ENCODE results near the gene HIVEP2. TPM values are rescaled to one million over a fixed set of nuclear protein-coding genes. Genes with fewer than 3 reads are reported as not detected.
A peak's percentile ranks its signal among the peaks of the same experiment; 100 is the strongest.

Gene HIVEP2
- total RNA-seq, 1 donor from 2014 or later = 16.4 TPM

DNA sequence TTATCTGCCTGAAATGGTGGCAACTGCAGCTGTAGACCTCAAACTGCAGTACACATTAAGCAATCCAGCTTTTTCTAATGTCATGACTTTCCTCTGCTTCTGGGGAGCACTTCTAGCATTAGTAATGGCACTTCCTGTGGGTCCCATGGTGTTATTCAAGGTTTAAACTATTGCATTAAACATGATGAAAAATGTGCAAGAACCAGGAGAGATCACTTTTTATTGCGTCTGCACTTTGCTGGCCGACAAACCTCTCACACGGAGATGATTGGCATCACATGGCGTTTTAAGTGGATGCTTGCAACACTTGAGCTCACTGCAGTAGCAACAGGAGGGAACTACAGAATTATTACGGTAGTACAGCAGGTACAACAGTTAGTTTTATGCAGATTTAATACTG lies 148.4 kb downstream of the HIVEP2 start:
- no peak for DNase-seq (ENCODE audit: extremely low read depth, low read depth, low spot score)

DNA sequence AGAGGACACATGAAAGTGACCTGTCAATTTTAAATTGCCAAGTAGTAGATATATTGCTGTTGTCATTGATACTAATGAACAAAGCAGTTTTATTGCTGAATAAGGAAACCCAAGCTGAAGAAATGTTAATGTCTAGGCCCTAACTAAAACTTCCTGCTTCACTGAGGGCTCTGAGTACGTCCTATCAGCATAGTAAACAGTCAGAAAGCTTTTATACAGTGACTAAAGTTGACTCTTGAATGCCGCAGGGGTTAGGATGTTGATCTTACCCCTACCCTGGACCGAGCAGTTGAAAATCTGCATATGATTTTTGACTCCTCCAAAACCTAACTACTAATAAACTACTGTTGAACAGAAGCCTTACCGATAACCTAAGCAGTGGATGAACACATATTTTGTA lies 149.0 kb downstream of the HIVEP2 start:
- no peak for DNase-seq (ENCODE audit: extremely low read depth, low read depth, low spot score)

- no peak for DNase-seq (ENCODE audit: extremely low read depth, low read depth, low spot score)
These were observed 150.6 kb downstream of the HIVEP2 start for GRCh38 chr6:142794424-142794823.

- DNase-seq (ENCODE audit: extremely low read depth, low read depth, low spot score) = no peak
These were observed 154.7 kb downstream of the HIVEP2 start for GRCh38 chr6:142790257-142790656.

- no peak for DNase-seq (ENCODE audit: extremely low read depth, low read depth, low spot score)
These were observed 157.6 kb downstream of the HIVEP2 start for GRCh38 chr6:142787422-142787821.

DNA sequence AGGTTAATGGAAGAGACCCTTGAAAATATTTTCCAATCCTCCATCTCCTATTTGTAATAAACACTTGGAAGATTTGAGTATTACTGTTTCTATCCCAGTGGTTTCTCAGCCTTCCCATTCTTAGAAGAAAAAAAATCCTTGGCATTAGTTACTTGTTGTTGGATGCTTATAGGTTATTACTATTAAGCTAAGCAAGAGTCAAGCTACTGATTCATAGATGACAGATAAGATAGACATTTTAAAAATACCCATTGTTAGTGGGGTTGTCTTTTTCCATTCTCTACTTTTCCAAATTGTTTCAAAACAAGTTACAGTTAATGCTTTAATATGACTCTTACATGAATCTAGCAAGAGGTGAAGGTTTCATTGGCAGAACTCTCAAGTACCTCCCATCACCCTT lies 158.5 kb downstream of the HIVEP2 start:
- DNase-seq (ENCODE audit: extremely low read depth, low read depth, low spot score) = no peak

GRCh38 chr6:142784344-142784743 lies 160.6 kb downstream of the HIVEP2 start:
- DNase-seq (ENCODE audit: extremely low read depth, low read depth, low spot score) = no peak

- DNase-seq (ENCODE audit: extremely low read depth, low read depth, low spot score) = no peak
These were observed 161.5 kb downstream of the HIVEP2 start for GRCh38 chr6:142783499-142783898.

GRCh38 chr6:142781129-142781528 lies 163.8 kb downstream of the HIVEP2 start:
- no peak for DNase-seq (ENCODE audit: extremely low read depth, low read depth, low spot score)

- DNase-seq (ENCODE audit: extremely low read depth, low read depth, low spot score) = no peak
These were observed 170.9 kb downstream of the HIVEP2 start for GRCh38 chr6:142773859-142774648.

GRCh38 chr6:142773324-142773723 lies 171.7 kb downstream of the HIVEP2 start:
- DNase-seq (ENCODE audit: extremely low read depth, low read depth, low spot score) = no peak

DNA sequence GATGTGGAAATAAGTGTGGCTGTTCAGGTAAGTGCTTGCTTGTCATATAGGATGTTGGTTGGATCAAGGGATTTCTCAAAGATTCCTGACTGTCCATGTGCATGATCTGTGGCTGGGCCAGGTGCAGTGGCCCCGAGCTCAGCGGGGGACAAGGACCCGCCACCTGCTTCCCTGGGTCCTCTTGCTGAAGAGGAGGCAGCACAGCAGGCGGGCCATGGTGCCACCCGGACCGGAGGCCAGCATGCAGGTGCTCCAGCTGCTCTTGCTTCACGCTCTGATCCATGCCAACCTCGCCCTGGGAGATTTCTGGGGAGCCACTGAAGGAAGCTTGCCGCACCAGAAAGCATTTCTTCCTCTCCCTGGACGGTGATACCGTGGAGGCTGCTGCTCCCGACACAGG lies 173.8 kb downstream of the HIVEP2 start:
- no peak for DNase-seq (ENCODE audit: extremely low read depth, low read depth, low spot score)

DNA sequence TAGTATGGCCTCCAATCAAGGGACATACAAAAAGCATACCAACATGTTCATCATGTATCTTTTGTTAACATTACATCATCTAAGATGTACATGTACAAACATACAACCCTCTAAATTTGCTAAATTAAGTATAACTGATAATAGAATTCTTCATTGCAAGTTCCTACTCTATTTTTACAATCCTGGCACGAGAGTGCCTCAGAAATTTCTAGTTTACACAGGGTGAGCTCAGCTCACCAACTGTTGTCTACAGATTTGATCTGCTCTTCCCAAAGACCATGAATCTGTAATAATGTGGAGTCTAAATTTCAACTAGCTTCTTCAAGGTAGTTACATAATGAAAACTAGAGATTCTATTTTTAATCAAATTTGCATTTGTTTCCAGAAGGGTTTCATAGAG lies 179.7 kb downstream of the HIVEP2 start:
- DNase-seq (ENCODE audit: extremely low read depth, low read depth, low spot score) = no peak

GRCh38 chr6:142764311-142764710 lies 180.7 kb downstream of the HIVEP2 start:
- no peak for DNase-seq (ENCODE audit: extremely low read depth, low read depth, low spot score)

- DNase-seq (ENCODE audit: extremely low read depth, low read depth, low spot score) = peak; percentile 23
These were observed 181.8 kb downstream of the HIVEP2 start for GRCh38 chr6:142763205-142763604.

- DNase-seq (ENCODE audit: extremely low read depth, low read depth, low spot score) = no peak
These were observed 183.2 kb downstream of the HIVEP2 start for GRCh38 chr6:142761756-142762155.

DNA sequence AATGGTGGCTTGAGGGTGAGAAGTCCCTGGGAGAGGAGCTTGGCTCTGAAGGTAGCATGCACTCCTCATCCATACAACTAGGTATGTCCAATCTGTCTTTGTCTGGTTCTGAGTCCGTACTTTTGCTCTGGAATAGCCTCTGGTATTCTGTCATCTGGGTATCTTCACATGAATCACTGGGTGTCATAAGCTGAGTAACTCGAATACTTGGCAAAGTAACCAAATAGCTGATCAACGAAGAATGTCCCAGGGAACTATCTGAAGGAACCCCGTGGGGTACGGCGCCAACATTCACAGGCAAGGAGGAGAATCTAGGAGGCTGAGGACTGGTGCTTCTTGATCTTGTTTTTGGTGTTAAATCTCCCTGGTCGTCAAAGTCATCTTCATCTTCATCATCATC lies 184.8 kb downstream of the HIVEP2 start:
- DNase-seq (ENCODE audit: extremely low read depth, low read depth, low spot score) = no peak

DNA sequence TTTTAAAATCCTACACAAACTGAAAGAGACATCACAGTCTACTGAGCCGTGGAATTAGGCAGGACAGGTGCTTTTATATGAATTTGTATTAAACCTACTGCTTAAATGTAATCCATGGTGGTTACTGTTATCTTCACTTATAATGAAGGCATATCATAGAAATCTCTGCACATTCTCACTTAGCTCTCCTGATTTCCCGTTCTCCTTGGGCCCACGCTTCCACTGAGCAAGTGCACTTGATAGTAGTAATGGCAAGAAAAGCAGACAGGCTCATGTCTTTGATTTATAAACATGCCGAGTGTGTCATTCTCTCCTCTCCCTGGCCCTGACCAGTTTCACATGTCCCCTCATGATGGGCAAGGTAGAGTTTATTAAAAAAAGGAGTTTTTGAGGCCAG lies 186.3 kb downstream of the HIVEP2 start:
- DNase-seq (ENCODE audit: extremely low read depth, low read depth, low spot score) = no peak

DNA sequence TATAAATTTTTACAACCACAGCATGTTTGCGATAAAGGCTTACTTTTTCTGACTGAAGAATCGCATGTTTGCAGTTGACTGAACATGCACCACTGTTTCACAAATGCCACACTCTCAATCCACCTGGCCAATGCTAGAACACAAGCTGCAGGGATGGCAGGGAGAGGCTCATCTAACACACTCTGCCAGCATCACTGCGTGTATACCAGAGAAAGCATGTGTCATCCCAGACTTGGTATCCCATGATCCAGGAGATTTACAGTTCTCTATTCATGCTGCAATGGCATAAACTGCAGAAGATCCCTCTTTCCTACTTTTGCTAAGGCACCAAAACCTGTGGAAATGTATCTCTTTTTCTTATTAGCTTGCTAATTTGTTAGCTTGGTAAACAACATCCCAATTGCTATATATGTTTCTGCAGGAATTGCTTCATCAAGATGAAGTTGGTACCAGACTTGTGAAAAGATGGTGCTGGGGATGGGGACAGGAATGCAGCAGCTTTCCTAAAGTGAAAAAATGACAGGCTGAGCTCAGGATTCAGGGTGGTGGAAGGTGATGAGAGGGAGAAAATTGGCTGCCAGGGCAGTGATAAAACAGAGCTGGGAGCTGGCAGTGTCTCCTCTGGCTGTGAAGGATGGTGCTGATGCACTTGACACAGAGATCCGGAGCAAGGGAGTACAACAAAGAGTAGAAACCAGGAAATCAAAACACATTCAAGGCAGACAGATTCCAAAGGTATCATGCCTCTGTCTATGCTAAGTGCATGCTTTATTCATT lies 186.9 kb downstream of the HIVEP2 start:
- no peak for DNase-seq (ENCODE audit: extremely low read depth, low read depth, low spot score)

GRCh38 chr6:142756215-142756630 lies 188.8 kb downstream of the HIVEP2 start:
- DNase-seq (ENCODE audit: extremely low read depth, low read depth, low spot score) = no peak

DNA sequence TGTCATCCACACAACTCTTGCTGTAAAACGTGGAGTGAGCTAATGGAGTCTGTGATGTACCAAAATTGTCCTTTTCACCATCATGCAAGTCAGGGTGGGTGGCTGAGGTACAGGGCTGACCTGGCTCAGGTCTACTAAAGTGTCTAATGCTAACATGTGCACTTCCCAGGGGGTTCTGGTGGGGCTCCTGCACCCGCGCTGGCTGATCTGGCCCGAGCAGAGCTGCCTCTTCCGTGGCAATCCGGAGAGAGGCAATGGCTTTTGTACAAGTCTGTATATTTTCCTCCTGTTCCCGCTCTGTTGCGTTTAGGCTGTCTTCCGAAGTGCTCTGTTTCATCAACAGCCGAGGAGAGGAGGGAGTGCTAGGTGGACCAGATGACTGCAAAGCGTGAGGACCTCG lies 191.8 kb downstream of the HIVEP2 start:
- no peak for DNase-seq (ENCODE audit: extremely low read depth, low read depth, low spot score)

- no peak for DNase-seq (ENCODE audit: extremely low read depth, low read depth, low spot score)
These were observed 192.6 kb downstream of the HIVEP2 start for GRCh38 chr6:142752348-142752747.
